UCSD-AML1 (cell line): Measurements from ENCODE around the gene PDE4D.

Experiments used
- DNase-seq: peaks from one replicate; lab custom pipeline; 2025; ENCODE audit not compliant: unreplicated experiment; lab: John Stamatoyannopoulos, UW

PDE4D gene

GRCh38 chr5:59164041-59164830 lies 729.3 kb downstream of the PDE4D start:
- no peak for DNase-seq

- no peak for DNase-seq
Measured at GRCh38 chr5:59161221-59162105, 732.1 kb downstream of the PDE4D start.

- no peak for DNase-seq
Measured at GRCh38 chr5:59158637-59159391, 734.7 kb downstream of the PDE4D start.

GRCh38 chr5:59158165-59158564 lies 735.4 kb downstream of the PDE4D start:
- DNase-seq = no peak

GRCh38 chr5:59157068-59157467 lies 736.5 kb downstream of the PDE4D start:
- DNase-seq = no peak

GRCh38 chr5:59152701-59153245 lies 740.8 kb downstream of the PDE4D start:
- no peak for DNase-seq

- DNase-seq = no peak
Measured at GRCh38 chr5:59151162-59151889, 742.2 kb downstream of the PDE4D start.

- DNase-seq = no peak
Measured at GRCh38 chr5:59149827-59150226, 743.7 kb downstream of the PDE4D start.

- no peak for DNase-seq
Measured at GRCh38 chr5:59149271-59149670, 744.3 kb downstream of the PDE4D start.

GRCh38 chr5:59146729-59147128 lies 746.8 kb downstream of the PDE4D start:
- no peak for DNase-seq

- no peak for DNase-seq
Measured at GRCh38 chr5:59143926-59144333, 749.6 kb downstream of the PDE4D start.

GRCh38 chr5:59142927-59143326 lies 750.6 kb downstream of the PDE4D start:
- no peak for DNase-seq

GRCh38 chr5:59142138-59142537 lies 751.4 kb downstream of the PDE4D start:
- no peak for DNase-seq

- no peak for DNase-seq
Measured at GRCh38 chr5:59140133-59140532, 753.4 kb downstream of the PDE4D start.

GRCh38 chr5:59139695-59140094 lies 753.8 kb downstream of the PDE4D start:
- no peak for DNase-seq

GRCh38 chr5:59138509-59138908 lies 755.0 kb downstream of the PDE4D start:
- no peak for DNase-seq

GRCh38 chr5:59137846-59138245 lies 755.7 kb downstream of the PDE4D start:
- DNase-seq = no peak

GRCh38 chr5:59136549-59136948 lies 757.0 kb downstream of the PDE4D start:
- no peak for DNase-seq

GRCh38 chr5:59134471-59135163 lies 758.9 kb downstream of the PDE4D start:
- no peak for DNase-seq

- no peak for DNase-seq
Measured at GRCh38 chr5:59133764-59134261, 759.7 kb downstream of the PDE4D start.
